Activated naive CD8-positive, alpha-beta T cell treated with anti-CD3 and anti-CD28 coated beads, Interleukin-2, amount 10 ng/mL, durations not matched to agents 7 days and 5 days (primary cell): ENCODE data around the gene DRAP1. TPM values are rescaled to one million over a fixed set of nuclear protein-coding genes. Genes with fewer than 3 reads are reported as not detected.

ENCODE experiments used
- ATAC-seq: fragments of 150-1000 bp; cut with Tn5 transposase; one replicate; pipeline ENCODE4 v1.10.0; 2021; ENCODE audit warnings: low read depth, moderate library complexity
- POLR2A ChIA-PET: fragments of 350-600 bp; sonication (Branson Sonifier 250); formaldehyde crosslinking; loops from one replicate; lab custom pipeline; 2021; ENCODE audit warnings: antibody characterized with exemption; lab: Charles Lee
- DNase-seq: peaks from one replicate; pipeline ENCODE4 v3.0.0; 2021
- H3K27ac Mint-ChIP-seq: one replicate; pipeline ENCODE4 v1.8.0; 2022; ENCODE audit warnings: mild to moderate bottlenecking, mixed read lengths
- H3K27me3 Mint-ChIP-seq: one replicate; pipeline ENCODE4 v1.8.0; 2022; ENCODE audit warnings: mild to moderate bottlenecking, moderate library complexity, mixed read lengths
- H3K36me3 Mint-ChIP-seq: one replicate; pipeline ENCODE4 v1.8.0; 2021; ENCODE audit warnings: mild to moderate bottlenecking, mixed read lengths
- H3K4me1 Mint-ChIP-seq: one replicate; pipeline ENCODE4 v1.8.0; 2021; ENCODE audit warnings: mixed read lengths
- H3K4me3 Mint-ChIP-seq: one replicate; pipeline ENCODE4 v1.8.0; 2022; ENCODE audit warnings: mild to moderate bottlenecking, moderate library complexity, mixed read lengths
- H3K9me3 Mint-ChIP-seq: one replicate; pipeline ENCODE4 v1.8.0; 2021; ENCODE audit warnings: mixed read lengths
- total RNA-seq, 2 experiments: library from RNA; stranded (reverse); gene quantifications; one replicate each; pipeline ENCODE4 v1.2.3, GENCODE V29; 2021

The DRAP1 gene, protein sequence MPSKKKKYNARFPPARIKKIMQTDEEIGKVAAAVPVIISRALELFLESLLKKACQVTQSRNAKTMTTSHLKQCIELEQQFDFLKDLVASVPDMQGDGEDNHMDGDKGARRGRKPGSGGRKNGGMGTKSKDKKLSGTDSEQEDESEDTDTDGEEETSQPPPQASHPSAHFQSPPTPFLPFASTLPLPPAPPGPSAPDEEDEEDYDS
- total RNA-seq, result 100 to 1,000 TPM; 225 to 259 TPM

DNA sequence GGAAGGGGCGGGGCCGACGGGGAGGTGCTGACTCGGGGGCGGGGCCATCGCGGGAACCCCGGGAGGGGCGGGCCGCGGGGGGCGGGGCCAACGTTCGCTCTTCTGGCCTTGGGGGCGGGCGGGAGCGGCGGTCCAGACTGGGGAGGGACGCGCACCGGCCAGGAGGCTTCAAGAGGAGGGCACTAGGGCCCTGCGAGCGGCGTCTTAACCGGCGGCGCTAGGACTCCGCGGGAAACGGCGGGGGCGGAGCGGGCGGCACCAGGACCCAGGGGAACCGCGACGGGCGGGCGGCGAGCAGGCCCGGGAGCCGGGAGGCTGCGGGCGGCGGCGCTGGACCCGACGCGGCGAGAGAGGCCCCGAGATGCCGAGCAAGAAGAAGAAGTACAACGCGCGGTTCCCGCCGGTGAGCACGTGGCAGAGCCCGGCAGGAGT is at the start of gene DRAP1:
TSS of gene DRAP1 (plus strand) at position 286 of the 432 bp plus-strand sequence. CDS start at position 362, 76 bp downstream.
- ATAC-seq, result peak; percentile 92
- Mint-ChIP-seq H3K4me3 (peak within 1 kb of the TSS; percentile 98), H3K4me1 (peaks cover 27% of the 10 kb centered on the region), H3K27me3 (no peaks in the 10 kb centered on the region), H3K36me3 (peaks cover 23% of the 10 kb centered on the region), H3K27ac (peak within 1 kb of the TSS; percentile 91), H3K9me3 (no peaks in the 10 kb centered on the region)
- POLR2A ChIA-PET, result interaction anchor here (1.0 to 2.5 kb wide), 12 partner anchors 9 to 62 kb away, joined by 4 to 35 read pairs (median 10); partner anchors contain the start of genes CCDC85B, CFL1, FIBP and FOSL1
- peak; percentile 98 for DNase-seq

DNA sequence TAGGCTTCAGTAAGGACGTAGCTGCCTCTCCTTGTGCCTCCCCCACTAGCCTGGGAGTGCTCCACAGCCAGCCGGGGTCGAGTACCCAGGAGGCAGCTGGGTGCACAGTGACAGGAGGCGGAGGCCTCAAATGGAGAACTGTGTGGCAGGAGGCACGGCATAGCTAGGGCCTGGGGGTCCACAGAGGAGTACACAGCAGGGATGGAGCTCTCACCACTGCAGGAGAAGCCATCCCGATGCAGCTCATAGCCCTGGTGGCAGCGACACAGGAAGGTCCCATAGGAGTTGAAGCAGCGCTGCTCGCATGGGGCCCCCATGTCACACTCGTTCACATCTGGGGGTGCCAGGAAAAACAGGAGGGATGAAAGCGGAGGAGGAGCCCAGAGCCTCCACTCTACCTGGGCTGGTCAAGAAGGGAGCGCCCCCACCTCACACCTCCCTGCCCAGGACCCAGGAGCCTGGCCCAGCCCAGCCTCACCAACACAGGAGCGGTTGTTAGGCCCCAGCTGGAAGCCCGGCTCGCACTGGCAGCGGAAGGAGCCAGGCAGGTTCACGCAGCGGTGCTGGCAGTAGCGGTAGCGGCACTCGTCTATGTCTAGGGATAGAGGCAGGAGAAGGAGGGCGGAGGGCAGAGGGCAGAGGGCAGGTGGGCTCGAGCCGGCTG is 49.5 kb upstream of the DRAP1 start:
- no peak for DNase-seq
- Mint-ChIP-seq H3K4me3 (no peak overlapping the region), H3K27ac (peak overlapping the region; percentile 36), H3K4me1 (peaks cover 25% of the 10 kb centered on the region), H3K9me3 (no peaks in the 10 kb centered on the region), H3K36me3 (peaks cover 8% of the 10 kb centered on the region), H3K27me3 (no peaks in the 10 kb centered on the region)
- POLR2A ChIA-PET, result interaction anchor here (0.6 to 7.5 kb wide), 9 partner anchors 9 to 231 kb away, joined by 3 to 176 read pairs (median 8); partner anchors contain the start of genes CCDC85B, CFL1, CTSW and FIBP
- no peak for ATAC-seq

DNA sequence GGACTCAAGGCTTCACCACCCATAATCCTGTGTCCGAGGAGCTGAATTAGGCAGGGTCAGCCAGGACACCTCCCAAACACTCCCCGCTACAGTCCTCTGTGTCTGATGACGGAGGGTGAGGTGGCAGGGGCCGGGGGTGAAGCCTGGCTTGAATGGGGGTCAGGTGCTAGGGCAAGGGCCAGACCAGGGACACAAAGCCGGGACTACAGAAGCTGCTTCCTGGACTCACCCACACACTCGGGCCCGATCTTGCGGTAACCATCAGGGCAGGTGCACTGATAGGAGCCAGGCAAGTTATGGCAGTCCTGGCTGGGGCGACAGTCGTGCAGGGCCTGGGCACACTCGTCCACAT is 48.9 kb upstream of the DRAP1 start:
- Mint-ChIP-seq H3K9me3 (no peaks in the 10 kb centered on the region), H3K27ac (peak overlapping the region; percentile 36), H3K4me3 (peak overlapping the region; percentile 25), H3K27me3 (no peaks in the 10 kb centered on the region), H3K4me1 (peaks cover 21% of the 10 kb centered on the region), H3K36me3 (peaks cover 5% of the 10 kb centered on the region)
- DNase-seq (no peak), ATAC-seq (no peak)
- POLR2A ChIA-PET, result interaction anchor here (2.1 to 7.5 kb wide), 6 partner anchors 9 to 232 kb away, joined by 7 to 176 read pairs (median 20); partner anchors contain the start of genes CCDC85B, CFL1, CTSW and FIBP

DNA sequence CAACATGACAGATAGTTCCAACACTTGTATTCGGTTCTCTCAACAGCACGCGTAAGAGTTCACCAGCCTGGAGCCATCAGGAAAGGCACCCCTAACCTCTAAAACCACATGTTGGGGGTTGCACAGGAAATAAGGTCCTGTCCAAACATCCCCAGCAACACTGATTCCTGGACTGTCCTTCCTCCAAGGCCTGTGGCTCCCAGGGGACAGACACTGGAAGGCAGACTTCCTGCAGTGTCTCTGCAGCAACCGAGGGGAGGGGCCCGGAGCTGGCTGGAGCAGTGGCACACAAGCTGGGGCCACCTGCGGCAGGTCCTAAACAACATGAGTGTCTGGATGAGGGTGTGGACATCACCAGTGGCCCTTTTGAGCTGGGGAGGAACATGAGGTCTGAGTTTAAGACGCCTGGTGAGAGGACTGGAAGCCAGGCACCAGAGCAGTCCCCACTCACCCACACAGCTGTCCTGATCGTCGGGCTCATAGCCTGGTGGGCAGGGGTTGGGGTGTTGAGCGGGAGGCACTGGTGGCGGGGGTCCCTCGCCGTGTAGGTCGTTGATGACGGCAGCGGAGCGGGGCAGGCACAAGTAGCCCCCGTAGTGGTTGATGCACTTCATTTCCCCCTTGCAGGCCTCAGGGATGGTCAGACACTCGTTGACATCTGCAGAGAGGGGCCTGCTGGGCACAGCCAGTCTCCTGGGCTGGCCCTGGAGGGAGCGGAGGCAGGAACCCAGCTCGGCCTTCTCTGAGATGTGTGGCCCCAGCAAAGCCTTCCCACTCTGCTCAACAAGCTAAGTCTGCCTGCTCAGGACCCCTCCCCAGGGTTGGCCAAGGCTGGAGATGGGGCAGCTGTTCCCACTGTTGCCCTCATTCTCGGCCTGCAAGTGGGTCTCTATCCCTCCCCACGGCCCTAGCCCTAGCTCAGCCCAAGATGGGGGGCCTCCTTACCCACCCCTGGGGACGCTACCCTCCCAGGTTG is 48.2 kb upstream of the DRAP1 start:
- peaks cover 5% of the 10 kb centered on the region for H3K36me3 Mint-ChIP-seq
- ATAC-seq (no peak), DNase-seq (no peak)
- no peaks in the 10 kb centered on the region for H3K9me3 Mint-ChIP-seq
- POLR2A ChIA-PET, result interaction anchor here (0.6 to 7.5 kb wide), 12 partner anchors 9 to 232 kb away, joined by 3 to 176 read pairs (median 5); partner anchors contain the start of genes CCDC85B, CFL1, CTSW and FIBP
- H3K27me3 Mint-ChIP-seq, result no peaks in the 10 kb centered on the region
- peaks cover 21% of the 10 kb centered on the region for H3K4me1 Mint-ChIP-seq
- no peak overlapping the region for H3K27ac Mint-ChIP-seq
- peak overlapping the region; percentile 25 for H3K4me3 Mint-ChIP-seq

DNA sequence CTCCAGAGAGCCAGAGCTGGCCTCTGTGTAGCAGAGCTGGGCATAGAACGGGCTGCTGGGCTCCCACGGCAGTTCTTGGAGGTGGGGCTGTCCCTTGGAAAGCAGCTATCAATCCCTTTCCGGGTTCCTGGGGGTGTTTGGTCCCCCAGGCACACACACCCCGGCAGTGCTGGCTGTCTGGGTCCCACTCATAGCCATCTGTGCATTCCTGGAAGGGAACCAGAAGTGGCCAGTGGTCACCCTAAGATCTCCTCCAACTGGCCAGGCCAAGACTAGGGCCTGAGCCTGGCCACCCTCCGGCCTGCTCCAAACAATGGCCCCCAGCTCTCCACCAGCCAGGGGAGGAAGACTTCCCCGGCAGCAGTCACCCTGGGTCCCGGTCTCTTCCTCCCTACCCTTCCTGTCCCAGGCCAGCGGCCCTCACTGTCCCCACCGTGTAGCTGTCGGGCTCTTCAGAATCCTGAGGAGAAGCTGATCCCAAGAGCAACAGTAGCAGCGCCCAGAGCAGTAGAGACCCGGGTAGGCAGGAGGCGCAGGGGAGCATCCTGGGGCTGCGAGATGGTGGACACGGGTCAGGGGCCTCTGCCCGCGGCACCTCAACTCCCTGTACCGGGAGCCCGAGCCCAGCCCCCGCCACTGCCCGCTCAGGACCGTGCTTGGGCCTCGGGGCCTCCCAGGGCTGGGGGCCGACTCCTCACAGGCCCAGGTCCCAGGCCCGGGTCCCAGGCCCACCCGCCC is 47.2 kb upstream of the DRAP1 start:
- POLR2A ChIA-PET, result interaction anchor here (0.8 to 7.5 kb wide), 8 partner anchors 10 to 56 kb away, joined by 3 to 176 read pairs (median 9); partner anchors contain the start of genes CCDC85B, CFL1, FIBP and MUS81
- peaks cover 5% of the 10 kb centered on the region for H3K36me3 Mint-ChIP-seq
- peak overlapping the region; percentile 19 for H3K4me3 Mint-ChIP-seq

DNA sequence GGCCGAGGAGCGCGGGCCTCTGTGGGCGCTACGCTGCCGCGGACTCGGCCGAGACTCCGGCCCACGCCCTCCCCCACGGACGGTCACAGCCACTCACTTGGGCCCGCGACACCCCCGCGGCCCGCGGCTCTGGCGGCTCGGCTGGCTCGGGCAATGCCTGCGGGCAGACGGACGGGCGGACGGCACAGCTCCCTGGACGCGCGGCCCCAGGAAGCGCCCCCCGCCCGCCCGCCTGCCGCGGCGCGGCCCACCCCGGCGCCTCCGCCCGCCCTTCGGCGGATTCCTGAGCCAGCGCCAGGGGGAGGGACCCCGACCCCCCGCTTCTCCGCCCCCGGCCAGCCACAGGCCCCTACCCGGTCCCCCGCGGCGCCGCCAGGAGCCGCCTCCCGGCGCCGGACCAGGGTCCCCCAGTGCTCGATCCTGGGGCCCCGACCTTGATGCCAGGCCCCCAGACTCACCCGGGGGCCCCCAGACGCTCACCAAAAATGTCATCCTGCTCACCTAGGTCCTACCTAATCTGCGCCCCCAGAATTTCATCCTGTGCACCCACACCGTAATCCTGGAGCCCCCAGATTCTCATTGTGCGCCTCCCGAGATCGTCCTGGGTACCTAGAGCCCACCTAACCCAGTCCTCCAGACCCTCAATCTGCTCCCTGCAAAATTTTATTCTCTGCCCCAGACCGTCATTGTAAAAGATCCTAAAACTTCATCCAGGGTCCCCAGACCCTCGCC is 46.5 kb upstream of the DRAP1 start, which contains the start of gene EFEMP2:
TSS of gene EFEMP2 (minus strand) at position 215 of the 732 bp plus-strand sequence. CDS start 446 bp downstream, outside the sequence.
- ATAC-seq (no peak), DNase-seq (no peak)
- Mint-ChIP-seq H3K4me3 (peak within 1 kb of the TSS; percentile 77), H3K27ac (peak within 1 kb of the TSS; percentile 77), H3K4me1 (peaks cover 28% of the 10 kb centered on the region), H3K36me3 (peaks cover 2% of the 10 kb centered on the region), H3K9me3 (no peaks in the 10 kb centered on the region), H3K27me3 (no peaks in the 10 kb centered on the region)
- POLR2A ChIA-PET, result interaction anchor here (1.5 to 7.5 kb wide), 6 partner anchors 12 to 23 kb away, joined by 3 to 176 read pairs (median 22); partner anchors contain the start of genes CCDC85B, CFL1, FIBP and MUS81

More for the DNA sequence above, 47.2 kb upstream of the DRAP1 start:
- DNase-seq (no peak), ATAC-seq (no peak)
- H3K4me1 Mint-ChIP-seq, result peaks cover 23% of the 10 kb centered on the region
- H3K27me3 Mint-ChIP-seq, result no peaks in the 10 kb centered on the region
- H3K27ac Mint-ChIP-seq, result peak overlapping the region; percentile 40
- no peaks in the 10 kb centered on the region for H3K9me3 Mint-ChIP-seq

DNA sequence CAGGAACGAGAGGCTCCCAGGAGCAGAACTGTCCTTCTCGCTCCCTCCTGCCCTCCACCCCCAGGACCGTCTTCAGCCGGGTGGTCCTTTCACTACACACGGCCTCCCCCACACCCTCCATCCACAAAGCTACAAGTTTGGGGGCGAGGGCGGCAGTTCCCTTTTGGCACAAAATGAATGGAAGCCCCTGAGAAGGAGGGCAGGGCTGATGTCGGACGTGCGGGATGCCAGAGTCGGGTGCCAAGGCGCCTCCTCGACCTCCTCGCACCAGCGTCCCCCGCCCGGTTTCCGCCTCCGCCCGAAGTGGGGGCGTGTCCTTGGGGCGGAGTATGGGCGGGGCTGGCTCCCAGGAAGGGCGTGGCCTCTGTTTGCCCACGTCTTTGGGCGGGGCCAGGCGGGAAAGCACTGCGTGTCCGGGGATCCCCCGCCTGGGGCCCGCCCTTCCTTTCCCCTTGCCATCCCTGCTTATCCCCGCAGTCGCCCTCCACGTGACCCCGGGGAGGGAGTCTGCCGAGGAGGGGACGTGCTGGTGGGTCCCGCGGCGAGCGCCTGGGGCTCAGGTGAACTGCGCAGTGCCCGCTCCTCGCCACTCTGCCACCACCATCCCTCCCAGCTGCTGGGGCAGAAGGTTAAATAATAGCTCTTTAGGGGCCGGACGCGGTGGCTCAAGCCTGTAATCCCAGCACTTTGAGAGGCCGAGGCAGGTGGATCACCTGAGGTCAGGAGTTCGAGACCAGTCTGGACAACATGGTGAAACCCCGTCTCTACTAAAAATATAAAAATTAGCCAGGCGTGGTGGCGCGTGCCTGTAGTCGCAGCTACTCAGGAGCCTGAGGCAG is 45.7 kb upstream of the DRAP1 start:
- Mint-ChIP-seq H3K4me3 (peak overlapping the region; percentile 77), H3K9me3 (no peaks in the 10 kb centered on the region), H3K27me3 (no peaks in the 10 kb centered on the region), H3K27ac (peak overlapping the region; percentile 77), H3K36me3 (no peaks in the 10 kb centered on the region), H3K4me1 (peaks cover 33% of the 10 kb centered on the region)
- POLR2A ChIA-PET, result interaction anchor here (1.6 to 7.5 kb wide), 4 partner anchors 11 to 21 kb away, joined by 5 to 176 read pairs (median 22); partner anchors contain the start of genes CCDC85B, CFL1, FIBP and MUS81
- DNase-seq (peak; percentile 100), ATAC-seq (peak; percentile 85)

DNA sequence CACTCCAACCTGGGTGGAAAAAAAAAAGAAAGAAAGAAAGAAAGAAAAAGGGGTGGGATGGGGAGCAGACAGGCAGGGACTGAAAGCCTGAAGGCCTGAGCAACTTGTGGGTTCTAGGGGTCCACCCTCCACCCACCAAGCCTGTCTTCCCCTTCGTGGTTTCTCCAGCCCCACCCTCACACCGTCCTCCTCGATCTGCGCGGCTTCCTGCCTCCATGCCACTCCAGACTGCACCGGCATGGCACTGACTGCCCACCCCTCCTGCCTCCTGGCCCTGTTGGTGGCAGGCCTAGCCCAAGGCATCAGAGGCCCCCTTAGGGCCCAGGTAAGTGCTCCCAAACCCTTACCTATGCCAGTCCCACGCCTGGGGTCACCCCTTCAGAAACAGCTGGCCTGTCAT is 39.6 kb upstream of the DRAP1 start, which contains the start of gene CTSW:
TSS of gene CTSW (plus strand) at position 221 of the 400 bp plus-strand sequence. CDS start at position 239, 18 bp downstream.
- H3K27ac Mint-ChIP-seq, result peak within 1 kb of the TSS; percentile 92
- DNase-seq, result peak; percentile 66
- ATAC-seq, result peak; percentile 60

DNA sequence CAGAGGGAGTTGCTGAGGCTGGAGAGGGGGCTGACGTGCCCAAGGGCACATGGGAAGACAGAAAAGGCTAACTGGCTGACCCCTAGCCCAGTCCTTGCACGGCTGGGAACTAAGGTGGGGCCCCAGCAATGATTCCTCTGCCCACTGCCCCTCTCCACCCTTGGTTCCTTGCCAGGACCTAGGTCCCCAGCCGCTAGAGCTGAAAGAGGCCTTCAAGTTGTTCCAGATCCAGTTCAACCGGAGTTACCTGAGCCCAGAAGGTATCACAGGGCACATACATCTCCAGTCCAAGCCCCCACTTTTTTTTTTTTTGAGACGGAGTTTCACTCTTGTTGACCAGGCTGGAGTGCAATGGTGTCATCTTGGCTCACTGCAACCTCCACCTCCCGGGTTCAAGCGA is 39.2 kb upstream of the DRAP1 start:
- H3K27ac Mint-ChIP-seq, result peak overlapping the region; percentile 92
- H3K36me3 Mint-ChIP-seq, result peaks cover 6% of the 10 kb centered on the region
- DNase-seq, result no peak
- H3K9me3 Mint-ChIP-seq, result no peaks in the 10 kb centered on the region
- peaks cover 55% of the 10 kb centered on the region for H3K4me1 Mint-ChIP-seq
- H3K27me3 Mint-ChIP-seq, result no peaks in the 10 kb centered on the region
- ATAC-seq, result no peak
- H3K4me3 Mint-ChIP-seq, result peak overlapping the region; percentile 87
- POLR2A ChIA-PET, result interaction anchor here (1.1 to 5.9 kb wide), 7 partner anchors 9 to 52 kb away, joined by 3 to 70 read pairs (median 8); partner anchors contain the start of genes CCDC85B, CFL1, FIBP and MUS81

More for the DNA sequence above, 39.6 kb upstream of the DRAP1 start, which contains the start of gene CTSW:
- Mint-ChIP-seq H3K27me3 (no peaks in the 10 kb centered on the region), H3K4me3 (peak within 1 kb of the TSS; percentile 87), H3K36me3 (peaks cover 6% of the 10 kb centered on the region), H3K9me3 (no peaks in the 10 kb centered on the region), H3K4me1 (peaks cover 54% of the 10 kb centered on the region)
- POLR2A ChIA-PET, result interaction anchor here (0.9 to 5.9 kb wide), 8 partner anchors 8 to 53 kb away, joined by 3 to 70 read pairs (median 7); partner anchors contain the start of genes CCDC85B, CFL1, FIBP and MUS81

DNA sequence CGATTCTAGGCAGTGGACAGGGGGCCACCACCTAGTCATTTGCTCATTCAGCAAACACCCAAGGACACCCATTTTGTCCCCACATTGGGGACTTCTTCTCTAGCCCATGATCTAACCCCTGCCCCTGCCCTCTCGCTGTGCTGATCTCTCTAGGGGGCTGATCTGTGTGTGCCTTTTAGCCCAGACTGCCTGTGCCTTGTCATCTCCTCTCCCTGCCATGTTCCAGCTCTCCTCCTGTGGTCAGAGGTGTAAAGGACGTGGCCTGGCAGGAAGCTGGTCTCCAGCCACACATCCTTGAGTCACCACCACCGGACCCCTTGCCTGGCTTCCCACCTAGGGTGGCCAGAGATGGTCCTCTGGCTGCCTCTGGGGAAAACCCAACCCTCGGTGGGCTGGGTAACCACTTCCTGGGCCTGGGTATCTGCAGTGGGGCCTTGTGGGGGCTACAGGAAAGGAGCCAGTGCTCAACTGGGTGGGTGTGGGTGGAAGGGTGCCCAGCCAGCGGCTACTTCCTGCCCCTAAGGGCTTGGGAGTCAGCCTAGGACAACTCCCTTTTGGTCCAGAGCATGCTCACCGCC is 38.3 kb upstream of the DRAP1 start:
- no peak for DNase-seq
- Mint-ChIP-seq H3K36me3 (peaks cover 9% of the 10 kb centered on the region), H3K27me3 (no peaks in the 10 kb centered on the region), H3K4me1 (peaks cover 56% of the 10 kb centered on the region), H3K27ac (peak overlapping the region; percentile 92), H3K9me3 (no peaks in the 10 kb centered on the region), H3K4me3 (peak overlapping the region; percentile 87)
- POLR2A ChIA-PET, result interaction anchor here (0.6 to 5.9 kb wide), 8 partner anchors 9 to 51 kb away, joined by 3 to 70 read pairs (median 6); partner anchors contain the start of genes CCDC85B, CFL1, FIBP and MUS81
- ATAC-seq, result peak; percentile 25
